ENCODE results near the gene DRAXIN. TPM values are rescaled to one million over a fixed set of nuclear protein-coding genes. Genes with fewer than 3 reads are reported as not detected.

Gene DRAXIN
- total RNA-seq, 1 donor from 2014 or later, result 1.4 TPM

DNA sequence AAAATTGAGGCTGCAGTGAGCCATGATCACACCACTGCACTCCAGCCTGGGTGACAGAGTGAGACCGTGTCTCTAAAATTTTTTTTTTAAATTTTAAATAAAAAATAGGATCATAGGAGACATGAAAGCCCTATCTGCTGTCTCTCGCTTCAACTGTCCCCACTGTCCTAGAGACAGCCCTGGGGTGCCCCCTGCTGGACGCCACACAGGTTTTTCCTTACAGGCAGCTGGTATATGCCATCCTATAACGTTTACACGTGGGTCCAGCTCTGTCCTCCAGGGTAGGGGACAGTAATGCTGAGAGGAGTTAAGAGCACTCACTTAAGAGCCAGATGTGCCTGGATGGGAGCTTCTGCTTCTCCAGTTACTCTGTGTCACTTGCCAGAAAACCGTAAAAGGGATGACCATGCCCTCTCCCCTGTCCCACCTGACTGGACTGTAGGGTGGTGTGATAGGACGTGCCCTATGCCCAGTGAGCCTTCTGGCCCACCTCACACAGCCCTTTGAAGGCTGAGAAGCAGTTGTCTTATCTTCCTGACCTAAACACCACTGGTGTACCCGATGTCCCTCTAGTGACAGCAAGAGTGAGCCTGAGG lies 45.7 kb upstream of the DRAXIN start:
- H3K36me3 Mint-ChIP-seq, result no peaks in the 10 kb centered on the region
- peaks cover 43% of the 10 kb centered on the region for H3K27me3 Mint-ChIP-seq (ENCODE audit: low read depth)
- H3K27ac Mint-ChIP-seq, result no peak overlapping the region
- H3K4me1 Mint-ChIP-seq, result peaks cover 4% of the 10 kb centered on the region
- no peaks in the 10 kb centered on the region for H3K9me3 Mint-ChIP-seq
- no peak overlapping the region for H3K4me3 Mint-ChIP-seq
- TF ChIP-seq, protein P1, sequence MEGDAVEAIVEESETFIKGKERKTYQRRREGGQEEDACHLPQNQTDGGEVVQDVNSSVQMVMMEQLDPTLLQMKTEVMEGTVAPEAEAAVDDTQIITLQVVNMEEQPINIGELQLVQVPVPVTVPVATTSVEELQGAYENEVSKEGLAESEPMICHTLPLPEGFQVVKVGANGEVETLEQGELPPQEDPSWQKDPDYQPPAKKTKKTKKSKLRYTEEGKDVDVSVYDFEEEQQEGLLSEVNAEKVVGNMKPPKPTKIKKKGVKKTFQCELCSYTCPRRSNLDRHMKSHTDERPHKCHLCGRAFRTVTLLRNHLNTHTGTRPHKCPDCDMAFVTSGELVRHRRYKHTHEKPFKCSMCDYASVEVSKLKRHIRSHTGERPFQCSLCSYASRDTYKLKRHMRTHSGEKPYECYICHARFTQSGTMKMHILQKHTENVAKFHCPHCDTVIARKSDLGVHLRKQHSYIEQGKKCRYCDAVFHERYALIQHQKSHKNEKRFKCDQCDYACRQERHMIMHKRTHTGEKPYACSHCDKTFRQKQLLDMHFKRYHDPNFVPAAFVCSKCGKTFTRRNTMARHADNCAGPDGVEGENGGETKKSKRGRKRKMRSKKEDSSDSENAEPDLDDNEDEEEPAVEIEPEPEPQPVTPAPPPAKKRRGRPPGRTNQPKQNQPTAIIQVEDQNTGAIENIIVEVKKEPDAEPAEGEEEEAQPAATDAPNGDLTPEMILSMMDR (IDR thresholded peaks at IDR 0.05; ENCODE audit: unreplicated experiment), result peak; percentile 43
- peak; percentile 64 to 86 for DNase-seq (ENCODE audit: low spot score in 2 of 2, unreplicated experiment in 2 of 2)

DNA sequence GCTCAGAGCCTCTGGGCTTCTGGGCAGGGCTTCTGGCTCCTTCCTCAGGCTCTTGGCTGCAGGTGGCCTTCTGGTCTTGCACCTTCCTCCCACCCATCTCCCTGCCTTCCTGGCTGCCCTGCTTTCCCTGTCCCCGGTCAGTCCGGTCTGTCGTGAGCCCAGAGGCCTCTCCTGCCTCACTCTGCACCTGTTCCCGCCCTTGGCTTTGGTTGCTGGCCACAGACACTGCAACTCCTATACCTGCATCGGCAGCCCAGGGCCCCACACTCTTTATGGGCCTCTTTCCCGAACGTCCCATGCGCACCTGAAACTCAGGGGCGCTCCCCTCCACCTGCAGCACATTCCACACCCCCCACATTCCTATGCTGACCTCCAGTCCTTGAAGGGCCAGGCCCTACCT lies 45.2 kb upstream of the DRAXIN start:
- Mint-ChIP-seq H3K4me1 (peaks cover 8% of the 10 kb centered on the region), H3K9me3 (no peaks in the 10 kb centered on the region), H3K4me3 (no peak overlapping the region), H3K36me3 (no peaks in the 10 kb centered on the region), H3K27ac (no peak overlapping the region), H3K27me3 (ENCODE audit: low read depth) (peaks cover 49% of the 10 kb centered on the region)
- no peak for DNase-seq (ENCODE audit: low spot score in 2 of 2, unreplicated experiment in 2 of 2)
- TF ChIP-seq, protein P1 (IDR thresholded peaks at IDR 0.05; ENCODE audit: unreplicated experiment), result no peak

DNA sequence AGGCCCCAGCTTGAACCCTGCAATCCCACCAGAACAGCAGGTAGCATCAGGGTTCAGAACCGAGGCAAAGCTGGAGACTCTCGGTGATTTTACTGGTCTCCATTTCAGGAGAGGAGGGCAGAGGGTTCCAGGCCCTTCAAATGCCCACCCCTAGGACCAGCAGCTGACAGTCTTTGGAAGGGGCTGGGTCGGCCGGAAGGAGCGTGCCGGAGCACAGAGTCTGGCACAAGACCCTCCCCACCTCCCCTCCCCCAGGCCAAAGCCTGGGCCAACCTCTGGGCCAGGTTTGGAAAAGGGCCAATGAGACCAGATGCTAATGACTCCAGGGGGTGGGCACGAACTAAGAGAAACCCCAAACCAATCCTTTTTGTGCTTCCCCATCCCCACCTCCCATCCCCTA lies 44.2 kb upstream of the DRAXIN start:
- no peak overlapping the region for H3K27ac Mint-ChIP-seq
- H3K36me3 Mint-ChIP-seq, result no peaks in the 10 kb centered on the region
- no peak overlapping the region for H3K4me3 Mint-ChIP-seq
- DNase-seq (ENCODE audit: low spot score in 2 of 2, unreplicated experiment in 2 of 2), result no peak
- H3K27me3 Mint-ChIP-seq (ENCODE audit: low read depth), result peaks cover 55% of the 10 kb centered on the region
- TF ChIP-seq, protein P1 (IDR thresholded peaks at IDR 0.05; ENCODE audit: unreplicated experiment), result no peak
- H3K4me1 Mint-ChIP-seq, result peaks cover 8% of the 10 kb centered on the region
- no peaks in the 10 kb centered on the region for H3K9me3 Mint-ChIP-seq

DNA sequence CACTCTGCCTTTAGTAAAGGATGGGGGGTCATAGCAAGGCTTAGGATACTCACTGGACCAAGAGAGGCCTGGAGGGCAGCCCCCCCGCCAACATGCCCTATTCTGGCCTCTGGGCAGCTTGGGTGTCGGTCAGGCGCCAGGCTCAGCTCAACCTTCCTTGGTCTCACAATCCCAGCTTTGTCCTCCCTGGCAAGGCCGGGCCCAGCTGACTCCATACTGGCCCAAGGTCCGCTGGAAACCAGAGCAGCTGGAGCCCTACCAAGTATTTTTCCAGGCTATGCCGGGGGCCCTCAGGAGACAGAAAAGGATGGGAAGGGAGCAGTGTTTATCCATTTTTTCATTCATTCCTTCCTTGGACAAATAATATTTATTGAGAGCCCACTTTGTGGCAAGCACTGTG lies 43.5 kb upstream of the DRAXIN start:
- TF ChIP-seq, protein P1 (IDR thresholded peaks at IDR 0.05; ENCODE audit: unreplicated experiment), result no peak
- Mint-ChIP-seq H3K9me3 (no peaks in the 10 kb centered on the region), H3K4me1 (peaks cover 8% of the 10 kb centered on the region), H3K27ac (no peak overlapping the region), H3K4me3 (no peak overlapping the region), H3K36me3 (no peaks in the 10 kb centered on the region), H3K27me3 (ENCODE audit: low read depth) (peaks cover 57% of the 10 kb centered on the region)
- DNase-seq (ENCODE audit: low spot score in 2 of 2, unreplicated experiment in 2 of 2), result no peak

DNA sequence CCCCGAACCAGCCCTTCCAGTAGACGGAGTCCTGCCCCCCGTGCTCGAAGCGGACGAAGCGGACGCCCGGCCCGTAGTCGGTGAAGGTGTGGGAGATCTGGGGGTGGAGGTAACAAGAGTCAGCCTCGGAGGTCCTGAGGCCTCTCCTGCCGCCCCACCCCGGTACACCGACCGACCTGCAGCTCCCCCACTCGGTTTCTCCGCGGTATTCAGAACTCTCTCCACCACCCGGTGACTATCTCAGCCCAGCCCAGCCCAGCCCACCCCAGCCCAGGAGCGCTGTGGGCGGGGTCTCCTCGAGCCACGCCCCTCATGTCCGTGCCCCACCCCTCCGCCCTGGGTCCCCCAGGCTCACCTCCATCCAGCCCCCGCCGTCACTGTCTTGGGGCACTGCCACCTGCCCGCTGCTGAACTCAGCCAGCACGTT lies 42.8 kb upstream of the DRAXIN start:
- no peak overlapping the region for H3K4me3 Mint-ChIP-seq
- H3K36me3 Mint-ChIP-seq, result no peaks in the 10 kb centered on the region
- peaks cover 8% of the 10 kb centered on the region for H3K4me1 Mint-ChIP-seq
- DNase-seq (ENCODE audit: low spot score in 2 of 2, unreplicated experiment in 2 of 2), result no peak
- TF ChIP-seq, protein P1 (IDR thresholded peaks at IDR 0.05; ENCODE audit: unreplicated experiment), result no peak
- H3K27ac Mint-ChIP-seq, result no peak overlapping the region
- peaks cover 60% of the 10 kb centered on the region for H3K27me3 Mint-ChIP-seq (ENCODE audit: low read depth)
- H3K9me3 Mint-ChIP-seq, result no peaks in the 10 kb centered on the region

DNA sequence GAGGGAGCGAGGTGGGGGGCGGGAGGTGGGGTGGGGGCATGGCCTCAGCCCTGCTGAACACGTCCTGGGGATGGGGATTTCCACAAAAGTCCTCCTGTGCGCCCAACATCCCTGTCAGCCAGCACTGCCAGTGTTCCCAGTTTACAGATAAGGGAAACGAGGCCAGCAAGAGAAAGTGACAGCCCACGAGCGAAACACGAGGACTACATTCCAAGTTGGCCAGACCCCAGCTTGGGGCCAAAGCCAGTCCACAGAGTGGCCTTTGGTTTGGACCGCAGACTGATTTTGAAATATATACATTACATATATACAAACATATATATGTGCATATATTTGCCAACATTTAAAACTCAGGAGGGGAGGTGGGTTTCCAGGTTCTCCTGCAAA lies 42.3 kb upstream of the DRAXIN start:
- peaks cover 60% of the 10 kb centered on the region for H3K27me3 Mint-ChIP-seq (ENCODE audit: low read depth)
- no peak overlapping the region for H3K4me3 Mint-ChIP-seq

More for the DNA sequence above, 42.3 kb upstream of the DRAXIN start:
- Mint-ChIP-seq H3K27ac (no peak overlapping the region), H3K4me1 (peaks cover 8% of the 10 kb centered on the region), H3K36me3 (no peaks in the 10 kb centered on the region), H3K9me3 (no peaks in the 10 kb centered on the region)
- no peak for DNase-seq (ENCODE audit: low spot score in 2 of 2, unreplicated experiment in 2 of 2)
- TF ChIP-seq, protein P1 (IDR thresholded peaks at IDR 0.05; ENCODE audit: unreplicated experiment), result no peak

Data from mesothelial cell of epicardium (in vitro differentiated cells).